ENCODE data around the gene MMP28.

Gene MMP28

GRCh38 chr17:35790841-35791240 is 4.6 kb downstream of the MMP28 start:
- Histone ChIP-seq H3K9me3 (no peaks in the 10 kb centered on the region), H3K4me1 (ENCODE audit: control insufficient read depth in 1 of 2, insufficient read depth in 1 of 2, low read depth in 1 of 2, low read length in 1 of 2) (peaks cover 5 to 8% of the 10 kb centered on the region in 2 experiments), H3K4me3 (ENCODE audit: low read depth in 1 of 2, low read length in 1 of 2) (no peak overlapping the region), H3K27ac (no peak overlapping the region), H3K36me3 (no peaks in the 10 kb centered on the region), H3K27me3 (peaks cover 77% of the 10 kb centered on the region)
- TF ChIP-seq, protein P1, sequence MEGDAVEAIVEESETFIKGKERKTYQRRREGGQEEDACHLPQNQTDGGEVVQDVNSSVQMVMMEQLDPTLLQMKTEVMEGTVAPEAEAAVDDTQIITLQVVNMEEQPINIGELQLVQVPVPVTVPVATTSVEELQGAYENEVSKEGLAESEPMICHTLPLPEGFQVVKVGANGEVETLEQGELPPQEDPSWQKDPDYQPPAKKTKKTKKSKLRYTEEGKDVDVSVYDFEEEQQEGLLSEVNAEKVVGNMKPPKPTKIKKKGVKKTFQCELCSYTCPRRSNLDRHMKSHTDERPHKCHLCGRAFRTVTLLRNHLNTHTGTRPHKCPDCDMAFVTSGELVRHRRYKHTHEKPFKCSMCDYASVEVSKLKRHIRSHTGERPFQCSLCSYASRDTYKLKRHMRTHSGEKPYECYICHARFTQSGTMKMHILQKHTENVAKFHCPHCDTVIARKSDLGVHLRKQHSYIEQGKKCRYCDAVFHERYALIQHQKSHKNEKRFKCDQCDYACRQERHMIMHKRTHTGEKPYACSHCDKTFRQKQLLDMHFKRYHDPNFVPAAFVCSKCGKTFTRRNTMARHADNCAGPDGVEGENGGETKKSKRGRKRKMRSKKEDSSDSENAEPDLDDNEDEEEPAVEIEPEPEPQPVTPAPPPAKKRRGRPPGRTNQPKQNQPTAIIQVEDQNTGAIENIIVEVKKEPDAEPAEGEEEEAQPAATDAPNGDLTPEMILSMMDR (IDR thresholded peaks at IDR 0.05) = no peak

DNA sequence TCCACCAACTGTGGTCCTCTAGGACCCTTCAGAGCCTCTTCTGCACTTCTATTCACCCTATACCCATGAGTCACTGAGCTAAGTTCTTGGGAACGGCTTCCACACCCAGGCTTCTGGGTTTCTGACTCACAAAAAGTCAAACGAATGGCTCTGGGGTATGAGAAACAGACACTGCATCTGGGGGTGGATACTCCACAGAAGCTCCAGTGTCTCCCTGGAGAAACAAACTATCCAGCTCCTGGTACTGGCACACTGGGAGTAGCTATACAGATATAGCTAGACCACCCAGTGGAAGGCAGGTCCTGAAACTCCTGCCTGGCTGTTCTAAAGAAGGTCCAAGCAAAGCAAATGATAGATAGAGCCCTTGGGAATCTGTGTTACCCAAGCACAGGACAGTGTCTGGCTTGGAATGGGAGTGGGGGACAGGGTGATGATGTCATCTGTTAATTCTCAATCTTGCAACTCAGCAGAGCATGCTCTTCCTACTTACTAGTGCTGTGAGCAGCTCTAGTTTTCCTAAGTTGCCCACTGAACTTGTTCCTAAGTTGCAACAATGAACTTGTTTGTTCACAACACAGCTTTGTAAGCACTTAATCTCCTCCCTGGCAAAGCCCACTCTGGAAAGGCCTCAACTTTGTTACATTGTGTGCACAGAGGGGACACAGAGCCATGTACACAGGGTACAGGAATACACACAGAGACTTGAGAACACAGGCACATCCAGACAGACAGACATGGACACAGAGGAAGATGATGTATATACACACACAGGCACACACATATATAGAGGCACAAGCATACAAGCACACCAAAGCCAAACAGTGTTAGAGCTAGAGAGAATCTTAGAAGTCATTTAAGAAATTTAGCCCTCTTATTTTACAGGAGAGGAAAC is 6.7 kb downstream of the MMP28 start:
- no peaks in the 10 kb centered on the region for H3K4me1 ChIP-seq (ENCODE audit: control insufficient read depth in 1 of 2, insufficient read depth in 1 of 2, low read depth in 1 of 2, low read length in 1 of 2)
- H3K36me3 ChIP-seq = no peaks in the 10 kb centered on the region
- H3K27ac ChIP-seq = no peak overlapping the region

GRCh38 chr17:35786941-35787432 is 8.5 kb downstream of the MMP28 start:
- H3K4me3 ChIP-seq (ENCODE audit: low read depth in 1 of 2, low read length in 1 of 2) = no peak overlapping the region
- TF ChIP-seq, protein P1 (IDR thresholded peaks at IDR 0.05) = no peak
- H3K27me3 ChIP-seq = peaks cover 53% of the 10 kb centered on the region
- no peaks in the 10 kb centered on the region for H3K36me3 ChIP-seq
- H3K4me1 ChIP-seq (ENCODE audit: control insufficient read depth in 1 of 2, insufficient read depth in 1 of 2, low read depth in 1 of 2, low read length in 1 of 2) = no peaks in the 10 kb centered on the region
- H3K9me3 ChIP-seq = no peaks in the 10 kb centered on the region
- H3K27ac ChIP-seq = no peak overlapping the region

More for the DNA sequence above, 6.7 kb downstream of the MMP28 start:
- Histone ChIP-seq H3K4me3 (ENCODE audit: low read depth in 1 of 2, low read length in 1 of 2) (no peak overlapping the region), H3K27me3 (peaks cover 56% of the 10 kb centered on the region), H3K9me3 (no peaks in the 10 kb centered on the region)
- TF ChIP-seq, protein P1 (IDR thresholded peaks at IDR 0.05) = no peak

- Histone ChIP-seq H3K4me3 (ENCODE audit: low read depth in 1 of 2, low read length in 1 of 2) (no peak overlapping the region), H3K36me3 (no peaks in the 10 kb centered on the region), H3K27me3 (peaks cover 54% of the 10 kb centered on the region), H3K9me3 (no peaks in the 10 kb centered on the region), H3K4me1 (ENCODE audit: control insufficient read depth in 1 of 2, insufficient read depth in 1 of 2, low read depth in 1 of 2, low read length in 1 of 2) (no peaks in the 10 kb centered on the region), H3K27ac (no peak overlapping the region)
- TF ChIP-seq, protein P1 (IDR thresholded peaks at IDR 0.05) = no peak
These were observed 10.5 kb downstream of the MMP28 start for GRCh38 chr17:35784895-35785294.

- H3K4me1 ChIP-seq (ENCODE audit: control insufficient read depth in 1 of 2, insufficient read depth in 1 of 2, low read depth in 1 of 2, low read length in 1 of 2) = no peaks in the 10 kb centered on the region
- TF ChIP-seq, protein P1 (IDR thresholded peaks at IDR 0.05) = no peak
- H3K27ac ChIP-seq = no peak overlapping the region
- H3K4me3 ChIP-seq (ENCODE audit: low read depth in 1 of 2, low read length in 1 of 2) = no peak overlapping the region
- peaks cover 60% of the 10 kb centered on the region for H3K27me3 ChIP-seq
- no peaks in the 10 kb centered on the region for H3K9me3 ChIP-seq
- H3K36me3 ChIP-seq = no peaks in the 10 kb centered on the region
These were observed 14.5 kb downstream of the MMP28 start for GRCh38 chr17:35780950-35781349.
